Measurements from ENCODE around the gene CTNND2. TPM values are rescaled to one million over a fixed set of nuclear protein-coding genes. Genes with fewer than 3 reads are reported as not detected.
"Not testable (repeated sequence)": the region's sequence is repeated elsewhere in the genome, so short reads cannot be mapped to it uniquely, and the experiment has no call there.

Gene CTNND2
- total RNA-seq, 2 donors from 2014 or later = 0.82 to 0.95 TPM

DNA sequence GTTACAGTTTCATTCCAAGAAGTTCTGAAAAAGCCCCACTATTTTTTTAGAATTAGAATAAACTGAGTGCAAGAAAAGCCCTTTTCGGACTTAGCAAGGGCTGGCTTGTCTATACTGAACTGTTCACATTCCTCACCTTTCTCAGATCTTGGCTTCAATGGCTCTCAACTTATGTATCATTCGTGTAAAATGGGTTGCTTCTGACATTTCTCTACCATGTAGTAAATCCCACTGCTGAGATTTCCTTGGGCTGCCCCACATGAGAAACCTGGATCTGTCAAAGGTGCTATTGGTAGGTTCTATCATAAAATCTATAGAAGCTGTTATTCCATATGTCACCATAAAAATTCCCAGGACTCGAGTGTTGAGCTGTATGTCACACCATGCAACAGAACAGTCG lies 454.3 kb downstream of the CTNND2 start:
- DNase-seq (no peak), ATAC-seq (no peak)
- intact Hi-C loops (cut with DNase I, micrococcal nuclease) = no loop called here

DNA sequence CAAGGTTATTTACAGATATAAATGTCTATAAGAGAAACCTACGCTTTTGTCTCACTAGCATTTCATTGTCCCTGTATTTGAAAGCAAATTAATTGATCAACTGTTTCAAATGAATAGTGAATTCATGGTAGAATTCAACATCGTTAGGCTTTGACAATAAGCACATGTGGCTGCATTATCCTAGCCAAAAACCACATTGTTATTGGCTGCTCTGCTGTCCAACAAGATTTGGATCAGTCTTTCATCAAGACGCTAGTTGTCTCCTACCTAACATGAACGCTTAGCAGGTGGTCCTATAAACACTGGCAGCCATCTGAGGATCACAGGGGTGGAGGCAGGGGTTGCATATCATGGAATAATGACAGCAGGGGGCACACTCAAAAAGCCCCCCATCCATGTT lies 455.0 kb downstream of the CTNND2 start:
- DNase-seq (no peak), ATAC-seq (no peak)
- intact Hi-C loops (cut with DNase I, micrococcal nuclease) = no loop called here

DNA sequence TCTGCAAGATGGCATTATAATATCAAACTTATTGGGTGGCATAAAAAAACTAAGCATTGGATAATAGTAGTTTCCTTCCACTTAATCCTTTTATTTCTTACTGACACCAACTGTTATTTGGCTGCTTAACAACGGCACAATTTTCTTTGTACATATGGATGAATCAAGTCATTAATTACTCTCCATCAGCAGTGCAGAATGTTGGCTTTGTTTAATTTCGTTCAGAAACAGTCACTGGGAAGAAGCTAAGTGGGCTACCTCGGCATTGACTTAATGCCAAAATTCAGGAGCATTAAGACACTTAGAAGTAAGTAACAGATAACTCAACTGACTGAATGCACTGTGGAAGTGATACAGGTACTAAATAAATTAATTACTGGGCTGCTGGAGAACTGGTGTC lies 460.4 kb downstream of the CTNND2 start:
- intact Hi-C loops (cut with DNase I, micrococcal nuclease) = no loop called here
- ATAC-seq (no peak), DNase-seq (no peak)

DNA sequence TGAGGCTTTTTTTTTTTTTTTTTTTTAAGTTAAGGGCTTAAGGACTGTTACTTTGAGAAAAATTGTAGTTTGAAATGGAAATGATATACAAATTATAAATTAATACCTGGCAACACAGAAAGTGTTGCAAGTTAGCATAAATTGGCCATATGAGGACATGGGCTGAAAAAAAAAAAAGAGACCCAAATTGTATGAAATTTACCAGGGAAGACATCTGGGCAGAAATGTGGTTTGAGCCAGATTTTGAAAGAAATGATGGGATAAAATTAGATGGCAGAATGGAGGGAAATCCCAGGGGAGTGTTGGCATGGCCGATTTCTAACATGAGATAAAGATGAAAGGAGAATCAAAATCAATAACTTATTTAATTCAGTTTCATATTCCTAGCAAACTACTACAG lies 472.1 kb downstream of the CTNND2 start:
- intact Hi-C loops (cut with DNase I, micrococcal nuclease) = no loop called here
- no peak for DNase-seq
- no peak for ATAC-seq

DNA sequence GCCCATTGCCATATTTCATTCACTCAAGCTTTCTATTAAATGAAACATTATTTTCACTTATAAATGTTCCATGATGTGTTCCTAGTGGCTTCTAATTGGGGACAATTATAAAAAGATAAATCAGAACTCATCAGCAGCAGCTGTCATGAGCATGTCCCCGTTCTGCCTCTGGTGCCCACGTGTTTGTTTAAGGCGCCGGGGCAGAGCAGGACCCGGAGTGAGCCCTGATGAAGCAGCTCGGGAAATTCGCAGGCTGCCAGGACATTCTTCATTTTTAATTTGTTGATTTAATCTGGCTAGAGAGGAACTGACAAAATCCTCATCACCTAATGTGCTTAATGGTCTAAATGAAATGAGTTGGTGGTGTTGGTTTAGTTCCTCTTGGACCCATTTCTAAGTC lies 475.0 kb downstream of the CTNND2 start:
- DNase-seq (no peak), ATAC-seq (no peak)
- intact Hi-C loops (cut with DNase I, micrococcal nuclease) = no loop called here

DNA sequence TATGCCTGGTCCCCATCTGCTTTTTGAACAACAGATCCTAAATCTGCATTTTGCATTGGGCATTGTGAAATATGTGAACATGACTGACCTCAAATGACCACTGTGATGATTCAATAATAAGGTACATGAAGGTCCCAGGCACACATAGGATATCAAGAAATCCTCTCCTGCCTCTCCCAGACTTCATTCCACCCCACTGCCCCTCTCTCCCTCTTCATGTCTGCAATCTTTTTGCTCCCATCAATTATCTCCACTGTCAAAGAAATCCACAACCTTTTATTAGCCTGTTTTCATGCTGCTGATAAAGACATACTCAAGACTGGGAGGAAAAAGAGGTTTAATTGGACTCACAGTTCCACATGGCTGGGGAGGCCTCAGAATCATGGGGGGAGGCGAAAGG lies 476.7 kb downstream of the CTNND2 start:
- ATAC-seq (no peak), DNase-seq (no peak)

DNA sequence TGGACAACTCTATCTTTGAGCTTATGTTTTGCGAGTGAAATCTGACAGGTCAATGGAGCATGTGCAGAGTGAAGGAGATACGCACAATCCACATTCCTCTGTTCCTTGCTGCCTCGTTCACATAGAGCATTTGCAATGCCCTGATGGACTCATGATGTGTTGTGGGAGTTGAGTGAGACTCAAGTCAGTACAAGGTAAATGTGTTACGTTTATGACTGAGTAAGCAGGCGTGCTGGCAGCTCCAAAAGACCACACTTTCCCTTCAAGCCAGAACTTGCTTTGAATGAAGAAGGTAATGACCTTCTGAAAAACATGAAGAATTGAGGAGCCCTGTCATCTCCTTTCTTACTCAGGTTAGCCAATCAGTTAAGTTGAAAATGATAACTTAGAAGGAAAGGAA lies 477.8 kb downstream of the CTNND2 start:
- intact Hi-C loops (cut with DNase I, micrococcal nuclease) = no loop called here
- no peak for DNase-seq
- no peak for ATAC-seq

More for the DNA sequence above, 476.7 kb downstream of the CTNND2 start:
- intact Hi-C loops (cut with DNase I, micrococcal nuclease) = no loop called here

DNA sequence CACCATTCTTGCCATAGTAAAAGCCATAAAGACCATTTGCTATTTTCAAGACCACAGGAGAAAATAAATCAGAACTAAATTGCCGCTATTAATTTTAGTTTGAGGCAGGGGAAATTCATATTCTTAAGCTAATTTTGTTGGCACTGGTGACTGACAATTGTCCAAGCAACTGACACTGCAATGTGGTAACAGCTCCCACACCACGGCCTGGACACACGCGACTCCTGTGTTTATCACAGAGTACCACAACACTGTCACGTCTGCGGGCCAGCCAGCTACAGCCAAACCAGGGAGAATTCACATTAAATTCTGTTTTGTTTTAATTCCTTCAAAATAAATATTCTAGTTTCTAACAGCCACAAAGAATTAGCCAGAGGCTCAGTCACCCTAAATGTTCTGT lies 481.9 kb downstream of the CTNND2 start:
- intact Hi-C loops (cut with DNase I, micrococcal nuclease) = no loop called here
- no peak for DNase-seq
- ATAC-seq = no peak

DNA sequence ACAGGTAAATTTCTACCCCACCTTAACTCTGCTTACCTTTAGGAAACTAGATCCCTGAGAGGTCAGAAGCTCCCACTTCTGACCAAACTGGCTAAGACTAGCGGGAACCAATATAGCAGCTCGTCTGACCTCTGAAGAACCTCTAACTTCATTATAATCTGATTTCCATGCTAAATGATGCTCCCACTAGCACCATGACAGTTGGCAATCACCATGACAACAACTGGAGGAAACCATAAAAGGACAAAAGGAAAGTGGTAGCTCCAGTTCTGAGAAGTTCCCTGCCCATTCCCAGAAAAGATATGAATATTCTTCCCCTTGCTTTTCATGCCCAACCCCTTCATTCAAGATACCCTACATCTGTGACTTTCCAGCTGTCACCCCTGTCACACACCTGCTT lies 483.3 kb downstream of the CTNND2 start:
- ATAC-seq (no peak), DNase-seq (no peak)
- intact Hi-C loops (cut with DNase I, micrococcal nuclease) = no loop called here

DNA sequence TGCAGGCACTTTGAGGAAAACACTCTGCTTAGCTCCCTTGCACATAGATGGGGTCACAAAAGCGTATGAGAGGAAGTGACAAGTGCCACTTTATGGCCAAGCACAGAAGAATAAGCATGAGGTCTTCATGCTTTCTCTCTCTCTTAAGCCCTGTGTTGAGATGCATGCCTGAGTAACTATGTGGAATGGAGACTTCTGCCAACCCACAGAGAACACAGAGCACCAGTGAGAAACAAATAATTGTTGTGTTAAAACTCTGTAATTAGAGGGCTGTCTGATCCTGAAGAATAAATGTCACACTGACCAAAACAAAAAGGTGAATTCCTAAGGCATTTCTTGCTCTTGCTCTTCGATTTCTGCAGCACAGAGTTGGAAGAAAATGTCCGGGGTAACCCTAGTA lies 488.5 kb downstream of the CTNND2 start:
- no peak for ATAC-seq
- intact Hi-C loops (cut with DNase I, micrococcal nuclease) = no loop called here
- no peak for DNase-seq

DNA sequence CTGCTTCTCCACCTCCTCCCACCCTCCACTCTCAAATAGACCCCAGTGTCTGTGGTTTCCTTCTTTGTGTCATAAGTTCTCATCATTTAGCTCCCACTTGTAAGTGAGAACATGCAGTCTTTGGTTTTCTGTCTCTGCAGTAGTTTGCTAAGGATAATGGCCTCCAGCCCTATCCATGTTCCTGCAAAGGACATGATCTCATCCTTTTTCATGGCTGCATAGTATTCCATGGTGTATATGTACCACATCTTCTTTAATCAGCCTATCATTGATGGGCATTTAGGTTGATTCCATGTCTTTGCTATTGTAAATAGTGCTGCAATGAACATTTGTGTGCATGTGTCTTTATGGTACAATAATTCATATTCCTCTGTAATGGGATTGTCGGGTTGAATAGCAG lies 489.5 kb downstream of the CTNND2 start:
- DNase-seq; intact Hi-C loops (cut with DNase I, micrococcal nuclease); ATAC-seq: not testable (repeated sequence)

DNA sequence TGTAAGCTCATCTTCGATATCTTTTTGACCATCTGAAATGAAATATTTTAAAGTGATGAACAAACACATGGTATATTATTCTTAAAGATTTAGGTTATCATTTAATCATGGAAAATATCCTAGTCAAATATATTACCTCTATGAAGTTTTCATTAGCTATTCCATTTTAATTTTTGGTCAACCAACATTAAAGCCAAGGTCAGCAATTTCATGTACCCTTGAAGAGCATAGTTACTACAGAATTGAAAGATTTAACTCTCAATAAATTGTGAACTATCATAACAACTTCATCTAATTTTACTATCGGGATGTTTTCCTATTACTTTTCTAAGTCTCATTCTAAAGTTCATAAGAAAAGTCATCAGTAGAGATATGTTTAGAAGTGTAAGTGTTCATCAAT lies 492.6 kb downstream of the CTNND2 start:
- ATAC-seq (no peak), DNase-seq (no peak)
- intact Hi-C loops (cut with DNase I, micrococcal nuclease) = no loop called here

DNA sequence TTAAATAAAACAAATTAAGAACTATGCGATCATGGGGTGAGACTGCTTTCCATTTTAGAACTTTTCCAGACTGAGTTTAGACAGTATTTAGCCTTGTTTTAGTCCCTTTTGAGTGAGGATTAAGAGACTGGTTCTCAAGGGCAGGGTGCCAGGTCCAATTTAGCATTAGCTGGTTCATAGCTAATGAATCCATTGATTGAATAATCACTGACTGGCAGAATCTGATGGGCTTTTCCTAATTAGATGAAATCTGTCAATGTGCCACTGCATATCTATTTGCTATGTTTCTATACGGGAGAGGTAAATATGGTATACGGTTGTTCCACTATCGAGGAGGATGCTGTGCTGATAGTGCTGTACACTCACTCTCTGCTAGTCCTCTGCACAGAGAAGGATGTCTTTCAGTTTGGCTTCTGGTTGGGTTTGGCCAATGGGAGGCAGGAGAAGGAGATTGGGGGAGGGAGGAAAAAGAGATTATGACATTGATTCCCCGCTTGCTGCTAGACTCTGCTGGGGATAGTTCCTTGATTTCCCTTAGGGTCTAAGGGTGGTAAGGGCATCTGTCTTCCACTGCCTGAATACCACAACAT lies 496.6 kb downstream of the CTNND2 start:
- ATAC-seq (no peak), DNase-seq (no peak)
- intact Hi-C loops (cut with DNase I, micrococcal nuclease) = no loop called here

DNA sequence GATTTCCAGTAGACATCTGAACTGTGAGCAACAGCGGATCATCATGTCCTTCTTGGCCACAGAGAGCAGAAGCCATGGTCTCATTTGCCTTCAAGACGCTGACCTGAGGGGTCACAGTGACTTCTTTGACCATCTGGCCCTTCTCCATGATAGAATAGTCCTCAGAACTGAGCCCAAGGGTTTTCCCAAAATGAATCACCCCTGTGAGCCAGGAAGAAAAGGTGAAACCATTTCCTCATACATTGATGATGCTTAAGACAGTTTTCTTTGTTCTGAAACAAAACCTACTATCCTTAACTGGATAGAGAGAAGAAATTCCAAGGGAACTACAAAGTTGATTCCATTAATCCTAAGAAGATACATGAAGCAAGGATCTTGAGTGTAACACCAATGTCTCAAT lies 503.9 kb downstream of the CTNND2 start:
- no peak for DNase-seq
- ATAC-seq = no peak
- intact Hi-C loops (cut with DNase I, micrococcal nuclease) = no loop called here

DNA sequence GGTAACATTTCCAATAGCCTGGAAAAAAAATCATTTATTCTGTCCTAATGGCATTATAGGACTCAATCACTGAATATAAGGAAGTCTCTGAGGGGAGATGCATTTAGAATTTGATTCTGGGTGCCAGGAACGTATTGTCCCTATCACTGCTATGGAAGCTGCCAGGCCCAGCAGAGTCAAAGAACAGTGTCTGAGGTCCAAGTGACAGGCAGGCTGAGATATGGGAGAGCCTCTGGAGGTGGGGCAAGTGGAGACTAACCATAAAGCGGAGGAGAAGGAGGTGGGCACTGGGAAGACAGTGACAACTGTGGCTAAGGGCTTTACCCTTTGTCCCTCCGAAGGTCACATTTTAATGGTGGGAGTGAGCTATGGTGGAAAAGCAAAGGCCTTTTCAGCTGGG lies 505.5 kb downstream of the CTNND2 start:
- intact Hi-C loops (cut with DNase I, micrococcal nuclease) = no loop called here
- ATAC-seq = no peak
- no peak for DNase-seq

DNA sequence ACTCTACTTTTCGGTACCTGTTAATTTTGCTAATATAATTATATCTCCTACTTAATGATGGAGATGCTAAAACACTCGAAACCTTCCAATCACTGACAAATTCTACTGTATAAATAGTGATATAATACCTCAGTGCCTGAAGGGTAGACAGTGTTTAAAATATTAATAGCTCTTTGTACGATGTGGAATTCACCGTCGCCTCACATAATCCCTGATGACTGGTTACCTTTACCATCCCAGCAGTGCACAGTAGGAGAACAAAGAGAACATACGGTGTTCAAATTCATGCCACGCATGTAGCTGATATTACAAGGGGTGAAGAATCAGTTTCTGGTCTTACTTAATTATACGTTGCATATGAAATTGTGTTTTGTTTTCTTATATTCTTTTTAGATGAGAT lies 506.7 kb downstream of the CTNND2 start:
- intact Hi-C loops (cut with DNase I, micrococcal nuclease) = no loop called here
- DNase-seq (no peak), ATAC-seq (no peak)

DNA sequence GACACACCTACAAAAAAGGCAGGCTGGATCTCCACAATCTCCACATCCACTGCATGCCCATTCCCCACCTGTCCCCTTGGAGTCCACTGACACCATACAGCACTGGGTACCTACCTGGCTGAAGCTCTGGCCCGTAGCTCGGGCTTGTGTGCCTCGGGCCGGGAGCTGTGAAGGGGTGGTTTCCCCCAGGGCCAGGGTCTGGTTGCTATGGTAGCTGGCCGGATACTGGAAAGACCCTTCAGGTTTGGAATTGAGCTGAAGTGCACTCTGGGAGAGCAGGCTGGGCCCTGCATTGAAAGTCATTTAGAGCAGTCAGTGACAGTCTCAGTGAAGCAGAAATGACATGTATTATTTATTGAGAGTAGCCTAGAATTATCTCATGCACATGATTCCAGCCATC lies 507.3 kb downstream of the CTNND2 start:
- ATAC-seq (no peak), DNase-seq (no peak)
- intact Hi-C loops (cut with DNase I, micrococcal nuclease) = no loop called here

DNA sequence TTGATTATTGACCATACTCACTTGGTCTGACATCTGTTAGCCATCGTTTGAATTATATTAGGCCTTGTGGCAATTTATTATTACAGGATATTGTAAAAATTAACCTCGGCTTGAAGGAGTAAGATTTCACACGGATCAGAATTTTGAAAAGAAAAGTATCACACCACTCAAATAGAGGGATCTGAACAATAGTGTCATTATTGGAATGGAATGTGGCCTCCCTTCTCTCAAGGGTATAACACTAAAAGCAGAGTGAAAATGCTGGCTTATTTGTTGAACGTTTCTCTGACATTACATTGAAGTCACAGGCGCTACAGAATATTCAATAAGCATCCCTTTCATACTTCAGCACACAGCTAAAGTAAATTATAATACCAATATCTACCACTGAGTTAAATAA lies 509.3 kb downstream of the CTNND2 start:
- ATAC-seq (no peak), DNase-seq (no peak)
- intact Hi-C loops (cut with DNase I, micrococcal nuclease) = no loop called here

DNA sequence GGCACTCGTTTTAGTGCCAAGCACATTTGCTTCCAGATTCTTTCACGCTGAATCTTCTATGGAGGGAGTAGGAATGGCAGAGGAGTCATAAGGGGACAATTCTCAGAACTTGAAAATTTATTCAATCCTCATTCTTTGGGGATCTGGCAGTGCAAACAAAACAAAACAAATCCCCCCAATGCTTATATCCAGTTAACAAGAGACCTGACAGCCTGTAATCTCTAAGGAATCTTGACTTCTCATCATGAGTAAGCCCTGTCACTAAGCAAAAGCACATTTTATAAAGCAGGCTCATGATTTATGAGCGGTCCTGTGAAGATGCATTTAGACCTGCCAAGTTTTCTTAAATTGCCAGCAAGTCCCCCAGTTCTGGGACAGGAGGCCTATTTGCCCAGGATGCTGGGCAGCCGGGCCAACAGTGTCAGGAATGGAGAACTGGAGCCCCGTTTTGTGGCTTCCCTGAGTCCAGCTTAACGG lies 513.9 kb downstream of the CTNND2 start:
- intact Hi-C loops (cut with DNase I, micrococcal nuclease) = no loop called here
- ATAC-seq = no peak

DNA sequence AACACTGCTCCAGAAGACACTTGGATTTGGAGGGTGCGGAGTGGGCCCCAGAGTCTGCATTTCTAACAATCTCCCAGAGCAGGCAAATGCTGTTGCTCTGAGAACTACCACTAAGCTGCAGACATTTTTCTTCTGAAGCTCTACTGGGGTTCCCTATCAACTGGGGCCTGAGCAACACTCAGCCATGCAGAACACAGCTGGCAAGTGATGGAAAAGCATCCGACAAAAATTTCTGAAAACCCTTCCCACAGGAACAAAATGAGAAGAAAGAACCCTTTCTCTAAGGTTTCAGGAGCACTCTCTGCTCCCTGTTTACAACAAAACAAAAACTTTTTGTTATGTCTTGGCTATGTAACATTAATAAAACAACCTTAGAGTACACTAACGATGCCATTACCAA lies 516.9 kb downstream of the CTNND2 start:
- intact Hi-C loops (cut with DNase I, micrococcal nuclease) = no loop called here
- DNase-seq = no peak

More for the DNA sequence above, 513.9 kb downstream of the CTNND2 start:
- DNase-seq = no peak

DNA sequence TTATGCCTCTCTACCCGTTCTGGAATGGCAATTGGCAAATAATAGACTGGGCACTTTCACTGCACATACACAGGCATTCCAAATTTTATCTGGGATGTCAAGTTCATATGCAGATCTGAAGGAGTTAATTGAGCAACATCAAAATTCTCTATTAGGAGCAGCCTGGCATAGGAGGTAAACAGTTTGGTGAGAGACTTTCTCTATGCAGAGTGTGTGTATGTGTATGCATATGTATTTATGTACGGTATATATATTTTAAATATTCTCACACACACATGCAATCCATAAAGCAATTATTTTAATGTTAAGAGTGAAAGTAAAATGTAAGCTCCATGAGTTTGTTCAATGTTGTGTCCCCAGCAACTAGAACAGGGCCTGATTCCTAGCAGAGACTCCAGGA lies 517.8 kb downstream of the CTNND2 start:
- ATAC-seq (no peak), DNase-seq (no peak)
- intact Hi-C loops (cut with DNase I, micrococcal nuclease) = no loop called here

More for the DNA sequence above, 516.9 kb downstream of the CTNND2 start:
- ATAC-seq = no peak

DNA sequence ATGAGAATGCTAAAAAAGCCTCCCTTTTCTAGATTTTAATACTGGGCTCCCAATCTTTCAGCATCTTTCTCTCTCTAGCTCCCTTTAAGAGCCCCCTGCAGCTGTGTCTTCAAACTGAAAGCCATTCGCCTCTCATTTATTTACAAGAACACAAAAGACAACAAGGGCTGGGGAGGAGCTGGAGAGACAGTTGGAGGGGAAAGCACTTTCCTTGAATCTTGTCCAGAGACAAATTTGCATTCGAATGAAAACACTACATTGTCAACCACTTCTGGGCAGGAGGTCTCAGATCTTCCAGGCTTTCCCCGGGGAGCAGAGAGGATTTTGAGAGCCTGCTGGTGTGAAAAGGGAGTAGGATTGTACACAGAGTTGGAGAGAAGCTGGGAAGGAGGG lies 518.3 kb downstream of the CTNND2 start:
- DNase-seq (no peak), ATAC-seq (no peak)
- intact Hi-C loops (cut with DNase I, micrococcal nuclease) = no loop called here

All from left colon (tissue), 2 donors.